Measurements from ENCODE around the gene PLEKHG7. TPM values are rescaled to one million over a fixed set of nuclear protein-coding genes. Genes with fewer than 3 reads are reported as not detected.
"Not testable (repeated sequence)": the region's sequence is repeated elsewhere in the genome, so short reads cannot be mapped to it uniquely, and the experiment has no call there.

Gene PLEKHG7
- polyA plus RNA-seq (2011; rRNA removed) = 0.05 and 0.09 TPM in 2 replicates
- polyA minus RNA-seq (2011; rRNA and poly(A)+ RNA removed) = not detected in 2 replicates

GRCh38 chr12:92702754-92703679 lies at the start of gene PLEKHG7:
Gene PLEKHG7 (plus strand): TSS chr12:92702989. CDS start chr12:92706632, 3,643 bp downstream.
- Histone ChIP-seq H3K27me3 (ENCODE audit: control insufficient read depth, insufficient read depth, low read length) (no peaks in the 10 kb centered on the region), H3K27ac (ENCODE audit: low read depth, low read length) (no peak within 1 kb of the TSS), H3K9me3 (ENCODE audit: control insufficient read depth, insufficient read depth, low read length) (no peaks in the 10 kb centered on the region), H3K4me3 (ENCODE audit: low read depth, low read length) (no peak within 1 kb of the TSS)
- POLR2A ChIA-PET = no interaction called here
- no peak for DNase-seq (ENCODE audit: low read depth, low spot score)
- CTCF ChIA-PET = no interaction called here
- no peak for TF ChIP-seq CTCF (IDR thresholded peaks at IDR 0.05; ENCODE audit: low read depth, low read length)

GRCh38 chr12:92654256-92654655 lies 48.5 kb upstream of the PLEKHG7 start:
- POLR2A ChIA-PET; H3K27ac ChIP-seq (ENCODE audit: low read depth, low read length); H3K9me3 ChIP-seq (ENCODE audit: control insufficient read depth, insufficient read depth, low read length); H3K4me3 ChIP-seq (ENCODE audit: low read depth, low read length); DNase-seq (ENCODE audit: low read depth, low spot score); H3K27me3 ChIP-seq (ENCODE audit: control insufficient read depth, insufficient read depth, low read length): not testable (repeated sequence)
- CTCF ChIA-PET = interaction anchor here (1.1 kb wide), 1 partner anchor 46 kb away, joined by 3 read pairs; no protein-coding TSS in a partner anchor

GRCh38 chr12:92654929-92655328 lies 47.9 kb upstream of the PLEKHG7 start:
- no peak overlapping the region for H3K27ac ChIP-seq (ENCODE audit: low read depth, low read length)
- H3K27me3 ChIP-seq (ENCODE audit: control insufficient read depth, insufficient read depth, low read length) = peaks cover 2% of the 10 kb centered on the region
- TF ChIP-seq CTCF (IDR thresholded peaks at IDR 0.05; ENCODE audit: low read depth, low read length) = no peak
- POLR2A ChIA-PET = no interaction called here
- no peak overlapping the region for H3K4me3 ChIP-seq (ENCODE audit: low read depth, low read length)
- CTCF ChIA-PET = interaction anchor here (0.6 to 2.1 kb wide), 2 partner anchors 211 to 1273 kb away, joined by 3 to 8 read pairs; no protein-coding TSS in a partner anchor
- DNase-seq (ENCODE audit: low read depth, low spot score) = no peak
- H3K9me3 ChIP-seq (ENCODE audit: control insufficient read depth, insufficient read depth, low read length) = no peaks in the 10 kb centered on the region

- Histone ChIP-seq H3K27ac (ENCODE audit: low read depth, low read length) (no peak overlapping the region), H3K9me3 (ENCODE audit: control insufficient read depth, insufficient read depth, low read length) (no peaks in the 10 kb centered on the region), H3K4me3 (ENCODE audit: low read depth, low read length) (no peak overlapping the region), H3K27me3 (ENCODE audit: control insufficient read depth, insufficient read depth, low read length) (peaks cover 2% of the 10 kb centered on the region)
- ChIA-PET POLR2A (no interaction called here), CTCF (interaction anchor here (0.6 to 0.8 kb wide), 2 partner anchors 303 to 769 kb away, joined by 3 read pairs; no protein-coding TSS in a partner anchor)
- no peak for TF ChIP-seq CTCF (IDR thresholded peaks at IDR 0.05; ENCODE audit: low read depth, low read length)
- no peak for DNase-seq (ENCODE audit: low read depth, low spot score)
Measured at GRCh38 chr12:92656911-92657310, 45.9 kb upstream of the PLEKHG7 start.

GRCh38 chr12:92657770-92658169 lies 45.0 kb upstream of the PLEKHG7 start:
- no peak for TF ChIP-seq CTCF (IDR thresholded peaks at IDR 0.05; ENCODE audit: low read depth, low read length)
- POLR2A ChIA-PET = no interaction called here
- H3K4me3 ChIP-seq (ENCODE audit: low read depth, low read length) = no peak overlapping the region
- H3K27ac ChIP-seq (ENCODE audit: low read depth, low read length) = no peak overlapping the region
- DNase-seq (ENCODE audit: low read depth, low spot score) = no peak
- H3K27me3 ChIP-seq (ENCODE audit: control insufficient read depth, insufficient read depth, low read length) = no peaks in the 10 kb centered on the region
- H3K9me3 ChIP-seq (ENCODE audit: control insufficient read depth, insufficient read depth, low read length) = no peaks in the 10 kb centered on the region
- CTCF ChIA-PET = interaction anchor here (0.6 to 0.8 kb wide), 2 partner anchors 62 to 770 kb away, joined by 3 to 4 read pairs; no protein-coding TSS in a partner anchor

All from AG04450 (cell line).